GM21576 (cell line): Measurements from ENCODE around the gene NUP205.
A peak's percentile ranks its signal among the peaks of the same experiment; 100 is the strongest.

Experiments
- ATAC-seq: cut with Tn5 transposase; IDR thresholded peaks from one replicate; pipeline ENCODE4 v1.9.1; 2021; ENCODE audit warnings: mild to moderate bottlenecking, moderate library complexity; ENCODE audit not compliant: unreplicated experiment

The NUP205 gene

GRCh38 chr7:135557455-135558336, at the start of gene NUP205:
NUP205 (plus strand) TSS chr7:135557917; CDS start chr7:135557945, 28 bp downstream.
- peak; percentile 56 for ATAC-seq

GRCh38 chr7:135508883-135509588, 48.7 kb upstream of the NUP205 start:
- ATAC-seq: no peak

- no peak for ATAC-seq
Measured at GRCh38 chr7:135509589-135509838, 48.2 kb upstream of the NUP205 start.

- ATAC-seq: peak; percentile 95
Measured at GRCh38 chr7:135509839-135510591, 47.7 kb upstream of the NUP205 start, which contains the start of gene CNOT4. CNOT4 (minus strand) TSS chr7:135510102; CDS start chr7:135438331, 71,771 bp downstream.

- no peak for ATAC-seq
Measured at GRCh38 chr7:135510592-135511183, 47.0 kb upstream of the NUP205 start.

GRCh38 chr7:135512135-135512887, 45.4 kb upstream of the NUP205 start:
- peak; percentile 35 for ATAC-seq

GRCh38 chr7:135514856-135515255, 42.9 kb upstream of the NUP205 start:
- ATAC-seq: no peak

- no peak for ATAC-seq
Measured at GRCh38 chr7:135517060-135517459, 40.7 kb upstream of the NUP205 start.

- ATAC-seq: no peak
Measured at GRCh38 chr7:135518748-135519147, 39.0 kb upstream of the NUP205 start.

- no peak for ATAC-seq
Measured at GRCh38 chr7:135519233-135519688, 38.5 kb upstream of the NUP205 start.

GRCh38 chr7:135519871-135520270, 37.8 kb upstream of the NUP205 start:
- no peak for ATAC-seq

GRCh38 chr7:135522509-135522908, 35.2 kb upstream of the NUP205 start:
- ATAC-seq: no peak

- no peak for ATAC-seq
Measured at GRCh38 chr7:135523146-135523545, 34.6 kb upstream of the NUP205 start.

- ATAC-seq: no peak
Measured at GRCh38 chr7:135525426-135525825, 32.3 kb upstream of the NUP205 start.

- ATAC-seq: no peak
Measured at GRCh38 chr7:135527025-135527424, 30.7 kb upstream of the NUP205 start.

- ATAC-seq: no peak
Measured at GRCh38 chr7:135536150-135536549, 21.6 kb upstream of the NUP205 start.

GRCh38 chr7:135537453-135537852, 20.3 kb upstream of the NUP205 start:
- ATAC-seq: no peak

GRCh38 chr7:135537905-135538304, 19.8 kb upstream of the NUP205 start:
- ATAC-seq: no peak

- ATAC-seq: no peak
Measured at GRCh38 chr7:135538376-135538775, 19.3 kb upstream of the NUP205 start.

GRCh38 chr7:135539629-135540028, 18.1 kb upstream of the NUP205 start:
- ATAC-seq: no peak
